GOT3 (cell line): ENCODE results near the gene PSORS1C1.
"Not testable (repeated sequence)": the region's sequence is repeated elsewhere in the genome, so short reads cannot be mapped to it uniquely, and the experiment has no call there.

Experiments used
- DNase-seq: peaks from one replicate; lab custom pipeline; 2025; ENCODE audit warnings: mixed read lengths; lab: John Stamatoyannopoulos, UW

Gene PSORS1C1

GRCh38 chr6:31158863-31159855 lies 44.6 kb downstream of the PSORS1C1 start:
- DNase-seq, result no peak

GRCh38 chr6:31161216-31162126 lies 46.9 kb downstream of the PSORS1C1 start:
- no peak for DNase-seq

GRCh38 chr6:31162463-31163165 lies 48.0 kb downstream of the PSORS1C1 start:
- DNase-seq, result no peak

- DNase-seq, result no peak
Observed at GRCh38 chr6:31163922-31164321, 49.3 kb downstream of the PSORS1C1 start.

GRCh38 chr6:31164475-31165063 lies 50.0 kb downstream of the PSORS1C1 start:
- not testable (repeated sequence) for DNase-seq

GRCh38 chr6:31165064-31165832 lies 50.6 kb downstream of the PSORS1C1 start:
- DNase-seq, result not testable (repeated sequence)

- DNase-seq, result no peak
Observed at GRCh38 chr6:31165986-31166385, 51.4 kb downstream of the PSORS1C1 start.

GRCh38 chr6:31168606-31169005 lies 54.0 kb downstream of the PSORS1C1 start:
- DNase-seq, result no peak

- DNase-seq, result no peak
Observed at GRCh38 chr6:31169123-31169857, 54.7 kb downstream of the PSORS1C1 start.

GRCh38 chr6:31169858-31170599 lies 55.4 kb downstream of the PSORS1C1 start:
- not testable (repeated sequence) for DNase-seq

- no peak for DNase-seq
Observed at GRCh38 chr6:31170600-31170881, 55.9 kb downstream of the PSORS1C1 start, which contains the start of gene POU5F1. Gene POU5F1 (minus strand): TSS chr6:31170682. CDS start chr6:31170620, 62 bp downstream.

- DNase-seq, result no peak
Observed at GRCh38 chr6:31170987-31171671, 56.5 kb downstream of the PSORS1C1 start.

- no peak for DNase-seq
Observed at GRCh38 chr6:31171931-31172905, 57.6 kb downstream of the PSORS1C1 start.

GRCh38 chr6:31172973-31173384 lies 58.4 kb downstream of the PSORS1C1 start:
- no peak for DNase-seq

GRCh38 chr6:31173406-31173805 lies 58.8 kb downstream of the PSORS1C1 start:
- no peak for DNase-seq

GRCh38 chr6:31174378-31174777 lies 59.8 kb downstream of the PSORS1C1 start:
- no peak for DNase-seq

GRCh38 chr6:31175971-31176370 lies 61.4 kb downstream of the PSORS1C1 start:
- DNase-seq, result no peak
